Esophagus squamous epithelium (tissue), 5 donors: ENCODE measurements around the gene MTAP. TPM values are rescaled to one million over a fixed set of nuclear protein-coding genes. Genes with fewer than 3 reads are reported as not detected.
A peak's percentile ranks its signal among the peaks of the same experiment; 100 is the strongest.

Source experiments
- DNase-seq: peaks from one replicate; lab custom pipeline; 2025; lab: John Stamatoyannopoulos, UW
- H3K27ac ChIP-seq, 4 donors: fragments of 200-600 bp; sonication (generic); one replicate each; pipeline ENCODE4 v1.5.1; 2016 to 2019; ENCODE audit warnings: mild to moderate bottlenecking in 1 of 4
- H3K27me3 ChIP-seq, 4 donors: fragments of 200-600 bp; sonication (generic); 1 replicate in 3 of 4; 2 replicates in 1 of 4; pipeline versions ENCODE4 v1.5.1 to v1.6.0; 2017 to 2021; ENCODE audit warnings: antibody characterized with exemption in 1 of 4
- H3K36me3 ChIP-seq, 3 donors: fragments of 200-600 bp; sonication (generic); one replicate each; pipeline ENCODE4 v1.5.1; 2016 to 2019
- H3K4me1 ChIP-seq, 3 donors: fragments of 200-600 bp; sonication (generic); one replicate each; pipeline ENCODE4 v1.5.1; 2017 to 2019
- H3K4me3 ChIP-seq, 4 donors: fragments of 200-600 bp; sonication (generic); 1 replicate in 3 of 4; 2 replicates in 1 of 4; pipeline ENCODE4 v1.5.1; 2016 to 2019; ENCODE audit warnings: mild to moderate bottlenecking in 2 of 4, moderate library complexity in 1 of 4
- H3K9me3 ChIP-seq, 3 donors: fragments of 200-600 bp; sonication (generic); one replicate each; pipeline ENCODE4 v1.5.1; 2016 to 2019
- POLR2A ChIP-seq, 4 donors: fragments of 450-650 bp; IDR thresholded peaks; one replicate each; pipeline ENCODE4 v1.6.1; 2017; ENCODE audit warnings: antibody characterized with exemption in 4 of 4, mild to moderate bottlenecking in 4 of 4, moderate library complexity in 3 of 4
- WGBS, 2 donors: methylation state at CpG; one replicate each; pipeline ENCODE4 v1.1.5; 2018; 5-methylcytosine and 5-hydroxymethylcytosine counted together
- intact Hi-C: fragments of 100-400 bp; cut with DNase I; formaldehyde crosslinking; loops from one replicate; pipeline ENCODE4 v1.15.0; 2022
- total RNA-seq, 4 donors: library from RNA; depleted of rRNA; stranded (reverse); fragments of >200 nt; gene quantifications; one replicate each; pipeline ENCODE4 v1.1.0, GENCODE V29; 2016
- TF ChIP-seq, protein P1 (sequence below), 6 experiments: fragments of 450-650 bp in 4 of 6; fragments of 200-600 bp in 2 of 6; sonication (generic) in 2 of 6; IDR thresholded peaks; one replicate each; pipeline ENCODE4 v1.5.1; 2016 to 2019; ENCODE audit warnings: antibody characterized with exemption in 6 of 6, mild to moderate bottlenecking in 4 of 6, moderate library complexity in 4 of 6
- donor health status: DM: yes; HTN: yes; CAD: no.

Gene MTAP
- total RNA-seq, 4 donors from 2014 or later = 16.1 to 37.4 (median 27.6) TPM

DNA sequence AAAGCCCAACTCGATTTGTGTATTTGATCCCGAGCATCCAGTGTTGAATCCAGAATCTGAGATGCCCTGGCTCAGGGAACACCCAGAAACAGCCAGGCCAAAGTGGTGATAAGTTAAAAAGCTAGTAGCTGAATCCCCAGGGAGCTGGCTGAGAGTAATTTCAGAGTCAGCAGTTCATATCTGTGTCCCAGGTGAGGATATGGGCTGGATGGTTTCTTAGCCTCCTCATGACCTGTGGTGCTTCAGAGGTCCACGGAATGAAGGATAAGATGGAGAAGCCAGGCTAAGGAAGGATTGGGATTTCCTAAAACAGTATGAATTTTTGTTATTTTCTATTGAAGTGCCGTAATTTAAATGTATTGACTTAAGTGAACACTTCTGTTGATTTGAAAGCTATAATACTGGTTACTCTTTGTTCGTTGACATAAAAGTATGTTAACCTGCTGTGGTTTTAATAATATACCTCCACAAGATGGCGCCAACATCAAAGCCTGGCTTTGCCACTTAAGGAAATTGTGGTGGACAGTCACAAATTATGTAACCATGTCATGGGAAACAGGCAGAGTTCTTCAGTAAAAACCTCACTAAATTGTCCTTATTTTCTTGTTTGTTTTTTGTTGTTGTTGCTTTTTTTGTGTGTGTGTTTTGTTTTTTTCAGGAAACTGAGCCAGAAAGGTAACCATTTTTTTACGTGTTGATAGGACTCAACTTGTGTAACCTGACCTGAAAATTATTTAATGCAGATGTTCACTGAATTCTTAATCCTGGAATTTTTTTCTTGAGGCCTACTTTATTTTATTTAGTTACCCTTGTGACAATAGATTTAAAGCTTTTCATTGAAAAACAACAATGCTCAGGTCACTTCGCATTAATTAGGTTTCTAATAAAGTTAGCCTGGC lies 11.4 kb downstream of the MTAP start:
- Histone ChIP-seq H3K27me3 (no peaks in the 10 kb centered on the region), H3K9me3 (no peaks in the 10 kb centered on the region), H3K27ac (peak overlapping the region; percentile 12 to 62 (median 36)), H3K4me1 (peaks cover 0 to 62% (median 15%) of the 10 kb centered on the region in 3 donors), H3K36me3 (peaks cover 0 to 69% (median 8%) of the 10 kb centered on the region in 3 donors), H3K4me3 (no peak overlapping the region)
- WGBS, 2 donors = 50 to 51% methylated on average over 8 of the region's 8 CpGs
- peak; percentile 8 for DNase-seq
- intact Hi-C loops = loop anchor here (10.0 kb wide), 3 partner anchors 181 to 421 kb away; partner anchors contain the start of genes CDKN2A and CDKN2B-AS1
- TF ChIP-seq, protein P1, sequence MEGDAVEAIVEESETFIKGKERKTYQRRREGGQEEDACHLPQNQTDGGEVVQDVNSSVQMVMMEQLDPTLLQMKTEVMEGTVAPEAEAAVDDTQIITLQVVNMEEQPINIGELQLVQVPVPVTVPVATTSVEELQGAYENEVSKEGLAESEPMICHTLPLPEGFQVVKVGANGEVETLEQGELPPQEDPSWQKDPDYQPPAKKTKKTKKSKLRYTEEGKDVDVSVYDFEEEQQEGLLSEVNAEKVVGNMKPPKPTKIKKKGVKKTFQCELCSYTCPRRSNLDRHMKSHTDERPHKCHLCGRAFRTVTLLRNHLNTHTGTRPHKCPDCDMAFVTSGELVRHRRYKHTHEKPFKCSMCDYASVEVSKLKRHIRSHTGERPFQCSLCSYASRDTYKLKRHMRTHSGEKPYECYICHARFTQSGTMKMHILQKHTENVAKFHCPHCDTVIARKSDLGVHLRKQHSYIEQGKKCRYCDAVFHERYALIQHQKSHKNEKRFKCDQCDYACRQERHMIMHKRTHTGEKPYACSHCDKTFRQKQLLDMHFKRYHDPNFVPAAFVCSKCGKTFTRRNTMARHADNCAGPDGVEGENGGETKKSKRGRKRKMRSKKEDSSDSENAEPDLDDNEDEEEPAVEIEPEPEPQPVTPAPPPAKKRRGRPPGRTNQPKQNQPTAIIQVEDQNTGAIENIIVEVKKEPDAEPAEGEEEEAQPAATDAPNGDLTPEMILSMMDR (IDR thresholded peaks at IDR 0.05) = peak; percentile 57 to 93 (median 82)
- no peak for TF ChIP-seq POLR2A (IDR thresholded peaks at IDR 0.05)

DNA sequence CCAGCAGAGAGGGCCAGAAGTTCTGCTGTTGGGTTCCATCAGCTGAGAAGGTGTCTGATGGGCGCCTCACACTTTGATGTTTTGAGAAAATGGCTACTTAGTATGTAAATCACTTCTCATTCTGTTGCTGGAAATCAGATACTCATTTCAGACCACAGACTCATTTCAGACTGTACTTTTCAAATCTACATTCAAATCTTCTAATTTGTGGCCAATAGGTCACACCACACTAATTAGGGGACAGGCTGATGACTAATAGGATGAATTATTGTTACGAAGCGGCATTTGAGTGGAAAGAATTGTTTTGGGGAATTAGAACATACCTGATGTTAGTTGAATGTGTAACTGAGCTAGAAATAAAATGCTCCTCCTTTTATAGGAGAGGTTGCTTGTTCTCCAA lies 13.2 kb downstream of the MTAP start:
- Histone ChIP-seq H3K27me3 (no peaks in the 10 kb centered on the region), H3K4me1 (peaks cover 0 to 44% (median 15%) of the 10 kb centered on the region in 3 donors), H3K4me3 (no peak overlapping the region), H3K27ac (peak overlapping the region in 1 of 4 donors; percentile 14), H3K36me3 (peaks cover 0 to 69% (median 13%) of the 10 kb centered on the region in 3 donors), H3K9me3 (no peaks in the 10 kb centered on the region)
- DNase-seq = no peak
- 71 to 78% methylated on average over 3 of the region's 3 CpGs for WGBS, 2 donors
- TF ChIP-seq, protein P1 (IDR thresholded peaks at IDR 0.05) = no peak
- no peak for TF ChIP-seq POLR2A (IDR thresholded peaks at IDR 0.05)
- intact Hi-C loops = loop anchor here (10.0 kb wide), 3 partner anchors 179 to 419 kb away; partner anchors contain the start of genes CDKN2A and CDKN2B-AS1

DNA sequence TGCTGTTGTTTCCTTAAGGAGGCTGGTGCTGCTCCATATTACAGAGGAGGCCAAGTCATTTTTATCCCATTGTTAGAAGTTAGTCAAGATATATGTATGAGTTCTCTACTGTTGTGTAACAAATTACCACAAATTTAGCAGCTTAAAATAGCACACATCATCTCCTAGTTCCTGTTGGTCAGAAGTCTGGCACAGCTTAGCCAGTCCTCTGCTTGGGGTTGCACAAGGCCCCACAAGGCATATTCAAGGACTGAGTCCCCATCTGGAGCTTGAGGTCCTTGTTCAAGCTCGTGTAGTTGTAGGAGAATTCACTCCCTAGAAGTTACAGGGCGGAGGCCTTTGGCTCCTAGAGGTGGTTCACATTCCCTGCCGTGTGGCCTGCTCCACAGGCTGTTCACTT lies 14.7 kb downstream of the MTAP start:
- 62 to 90% methylated on average over 3 of the region's 3 CpGs for WGBS, 2 donors
- H3K27ac ChIP-seq = no peak overlapping the region
- no peak overlapping the region for H3K4me3 ChIP-seq
- no peaks in the 10 kb centered on the region for H3K27me3 ChIP-seq
- H3K36me3 ChIP-seq = peaks cover 0 to 64% (median 13%) of the 10 kb centered on the region in 3 donors
- no peaks in the 10 kb centered on the region for H3K9me3 ChIP-seq
- peaks cover 0 to 32% (median 11%) of the 10 kb centered on the region in 3 donors for H3K4me1 ChIP-seq
- no peak for DNase-seq
- intact Hi-C loops = loop anchor here (10.0 kb wide), 3 partner anchors 178 to 418 kb away; partner anchors contain the start of genes CDKN2A and CDKN2B-AS1
- TF ChIP-seq POLR2A (IDR thresholded peaks at IDR 0.05) = no peak
- TF ChIP-seq, protein P1 (IDR thresholded peaks at IDR 0.05) = no peak

DNA sequence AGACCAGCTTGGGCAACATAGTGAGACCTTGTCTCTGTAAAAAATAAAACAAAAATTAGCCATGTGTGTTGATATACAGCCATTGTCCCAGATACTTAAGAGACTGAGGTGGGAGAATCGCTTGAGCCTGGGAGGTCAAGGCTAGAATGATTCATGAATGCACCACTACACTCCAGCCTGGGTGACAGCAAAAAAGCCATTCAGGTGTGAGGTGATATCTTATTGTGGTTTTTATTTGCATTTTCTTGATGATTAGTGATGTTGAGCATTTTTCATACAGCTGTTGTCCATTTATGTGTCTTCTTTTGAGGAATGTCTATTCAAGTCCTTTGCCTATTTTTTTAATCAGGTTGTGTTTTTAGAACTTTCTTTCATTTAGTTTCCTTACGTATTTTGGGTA lies 23.2 kb downstream of the MTAP start:
- WGBS, 2 donors = 93 to 97% methylated on average over 2 of the region's 2 CpGs
- intact Hi-C loops = no loop called here
- Histone ChIP-seq H3K4me3 (no peak overlapping the region), H3K36me3 (peaks cover 0 to 87% (median 3%) of the 10 kb centered on the region in 3 donors), H3K27ac (no peak overlapping the region), H3K27me3 (no peaks in the 10 kb centered on the region), H3K4me1 (peaks cover 0 to 30% (median 7%) of the 10 kb centered on the region in 3 donors), H3K9me3 (peaks cover 0 to 7% (median 0%) of the 10 kb centered on the region in 3 donors)
- no peak for DNase-seq
- no peak for TF ChIP-seq POLR2A (IDR thresholded peaks at IDR 0.05)
- TF ChIP-seq, protein P1 (IDR thresholded peaks at IDR 0.05) = no peak
